ENCODE data around the gene DMXL1. TPM values are rescaled to one million over a fixed set of nuclear protein-coding genes. Genes with fewer than 3 reads are reported as not detected.
"Not testable (repeated sequence)": the region's sequence is repeated elsewhere in the genome, so short reads cannot be mapped to it uniquely, and the experiment has no call there.

The DMXL1 gene
- total and polyA plus RNA-seq, 4 donors = 4.3 to 38.1 (median 25.1) TPM

DNA sequence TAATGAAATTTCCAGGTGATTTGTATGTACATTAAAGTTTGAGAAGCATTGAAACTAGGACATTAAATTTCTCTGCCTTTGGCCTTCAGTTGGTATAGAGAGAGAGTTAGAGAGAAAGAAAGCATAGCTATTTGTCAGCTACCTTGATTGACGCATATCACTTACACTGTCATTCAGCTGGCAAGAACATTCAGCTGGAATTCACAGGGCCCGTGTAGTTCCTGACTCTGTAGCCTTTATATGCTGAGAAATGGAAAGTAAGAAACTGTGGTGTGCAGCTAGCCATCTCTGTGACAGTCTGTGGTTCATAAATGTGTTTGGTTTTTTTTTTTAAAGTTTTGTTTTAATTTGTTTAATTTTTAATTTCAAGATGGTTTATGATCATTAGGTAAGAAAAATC is 58.9 kb downstream of the DMXL1 start (continued):
- no peak for TF ChIP-seq CTCF (IDR thresholded peaks at IDR 0.05; ENCODE audit: low read depth, low read length, missing input control)
- TF ChIP-seq FOXA1 (IDR thresholded peaks at IDR 0.05) = no peak
- no peak for TF ChIP-seq TAF1 (conservative IDR thresholded peaks at IDR 0.05)
- no peak for TF ChIP-seq HNF4G (IDR thresholded peaks at IDR 0.05)
- no peak for TF ChIP-seq RAD21 (IDR thresholded peaks at IDR 0.05)
- TF ChIP-seq EGR1 (IDR thresholded peaks at IDR 0.05; ENCODE audit: low read depth in 2 of 2) = no peak
- TF ChIP-seq ATF3 (IDR thresholded peaks at IDR 0.05) = no peak

GRCh38 chr5:119131530-119132304 is 60.8 kb downstream of the DMXL1 start:
- H3K9ac ChIP-seq (ENCODE audit: low read depth in 1 of 2, low read length in 2 of 2) = no peak overlapping the region
- TF ChIP-seq RXRA (IDR thresholded peaks at IDR 0.05) = peak in 1 of 2 donors; percentile 17
- TF ChIP-seq SP1 (IDR thresholded peaks at IDR 0.05) = no peak
- no peak for TF ChIP-seq NR2F2 (IDR thresholded peaks at IDR 0.05)
- H3K27me3 ChIP-seq (ENCODE audit: control insufficient read depth in 4 of 4, insufficient read depth in 4 of 4, low read length in 3 of 4) = no peaks in the 10 kb centered on the region
- H3K9me3 ChIP-seq (ENCODE audit: control insufficient read depth in 4 of 4, low read length in 3 of 4) = peaks cover 0 to under 1% (median 0%) of the 10 kb centered on the region in 4 donors
- H3K4me1 ChIP-seq (ENCODE audit: control insufficient read depth in 4 of 4, insufficient read depth in 4 of 4, low read length in 3 of 4) = no peaks in the 10 kb centered on the region
- no peak for DNase-seq (ENCODE audit: low spot score)
- H3K36me3 ChIP-seq (ENCODE audit: control insufficient read depth in 4 of 4, insufficient read depth in 3 of 4, low read depth in 1 of 4, low read length in 3 of 4) = peaks cover 4 to 27% (median 17%) of the 10 kb centered on the region in 4 donors
- 99% methylated on average over 2 of the region's 2 CpGs for WGBS
- H3K27ac ChIP-seq (ENCODE audit: low read depth in 1 of 2, low read length in 2 of 2) = no peak overlapping the region
- H3K4me3 ChIP-seq (ENCODE audit: low read depth in 1 of 3, low read length in 3 of 3) = no peak overlapping the region

- H3K4me1 ChIP-seq (ENCODE audit: control insufficient read depth in 4 of 4, insufficient read depth in 4 of 4, low read length in 3 of 4); H3K27ac ChIP-seq (ENCODE audit: low read depth in 1 of 2, low read length in 2 of 2); H3K27me3 ChIP-seq (ENCODE audit: control insufficient read depth in 4 of 4, insufficient read depth in 4 of 4, low read length in 3 of 4); H3K9me3 ChIP-seq (ENCODE audit: control insufficient read depth in 4 of 4, low read length in 3 of 4); DNase-seq (ENCODE audit: low spot score); H3K9ac ChIP-seq (ENCODE audit: low read depth in 1 of 2, low read length in 2 of 2); H3K4me3 ChIP-seq (ENCODE audit: low read depth in 1 of 3, low read length in 3 of 3): not testable (repeated sequence)
- 89% methylated on average over 4 of the region's 4 CpGs for WGBS
- H3K36me3 ChIP-seq (ENCODE audit: control insufficient read depth in 4 of 4, insufficient read depth in 3 of 4, low read depth in 1 of 4, low read length in 3 of 4) = peaks cover 4 to 22% (median 10%) of the 10 kb centered on the region in 4 donors
Observed at GRCh38 chr5:119135743-119136142, 64.9 kb downstream of the DMXL1 start.

GRCh38 chr5:119136666-119137318 is 65.9 kb downstream of the DMXL1 start:
- Histone ChIP-seq H3K4me3 (ENCODE audit: low read depth in 1 of 3, low read length in 3 of 3) (no peak overlapping the region), H3K9ac (ENCODE audit: low read depth in 1 of 2, low read length in 2 of 2) (no peak overlapping the region), H3K36me3 (ENCODE audit: control insufficient read depth in 4 of 4, insufficient read depth in 3 of 4, low read depth in 1 of 4, low read length in 3 of 4) (peaks cover 4 to 22% (median 10%) of the 10 kb centered on the region in 4 donors), H3K27me3 (ENCODE audit: control insufficient read depth in 4 of 4, insufficient read depth in 4 of 4, low read length in 3 of 4) (no peaks in the 10 kb centered on the region), H3K9me3 (ENCODE audit: control insufficient read depth in 4 of 4, low read length in 3 of 4) (peaks cover 0 to 2% (median 0%) of the 10 kb centered on the region in 4 donors), H3K4me1 (ENCODE audit: control insufficient read depth in 4 of 4, insufficient read depth in 4 of 4, low read length in 3 of 4) (no peaks in the 10 kb centered on the region), H3K27ac (ENCODE audit: low read depth in 1 of 2, low read length in 2 of 2) (no peak overlapping the region)
- DNase-seq (ENCODE audit: low spot score) = no peak
- 98% methylated on average over 7 of the region's 7 CpGs for WGBS
- TF ChIP-seq SP1 (IDR thresholded peaks at IDR 0.05) (no peak), NR2F2 (IDR thresholded peaks at IDR 0.05) (no peak), GABPA (IDR thresholded peaks at IDR 0.05 in 1 of 2, conservative IDR thresholded peaks at IDR 0.05 in 1 of 2) (no peak), ATF3 (IDR thresholded peaks at IDR 0.05) (no peak), CTCF (IDR thresholded peaks at IDR 0.05; ENCODE audit: low read depth, low read length, missing input control) (no peak), HNF4A (conservative IDR thresholded peaks at IDR 0.05) (no peak), FOXA2 (IDR thresholded peaks at IDR 0.05) (no peak), YY1 (IDR thresholded peaks at IDR 0.05) (no peak), TAF1 (conservative IDR thresholded peaks at IDR 0.05) (no peak), HNF4G (IDR thresholded peaks at IDR 0.05) (no peak), JUND (IDR thresholded peaks at IDR 0.05) (no peak), EGR1 (IDR thresholded peaks at IDR 0.05; ENCODE audit: low read depth in 2 of 2) (no peak), ZBTB33 (IDR thresholded peaks at IDR 0.05) (no peak), FOXA1 (IDR thresholded peaks at IDR 0.05) (no peak), RAD21 (IDR thresholded peaks at IDR 0.05) (no peak), RXRA (IDR thresholded peaks at IDR 0.05) (no peak)
- TF ChIP-seq, protein P1, sequence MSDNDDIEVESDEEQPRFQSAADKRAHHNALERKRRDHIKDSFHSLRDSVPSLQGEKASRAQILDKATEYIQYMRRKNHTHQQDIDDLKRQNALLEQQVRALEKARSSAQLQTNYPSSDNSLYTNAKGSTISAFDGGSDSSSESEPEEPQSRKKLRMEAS (IDR thresholded peaks at IDR 0.05) = no peak

Measured in liver (tissue), 9 donors.